NCI-H345 (cell line): ENCODE data around the gene KERA.
"Not testable (repeated sequence)": the region's sequence is repeated elsewhere in the genome, so short reads cannot be mapped to it uniquely, and the experiment has no call there.

Source experiments
- DNase-seq: peaks from one replicate; lab custom pipeline; 2025; lab: John Stamatoyannopoulos, UW

KERA gene

GRCh38 chr12:91057368-91058165 is at the start of gene KERA:
KERA (minus strand) TSS chr12:91058024; CDS start chr12:91056281, 1,743 bp downstream.
- no peak for DNase-seq

- no peak for DNase-seq
Measured at GRCh38 chr12:91106283-91106682, 48.5 kb upstream of the KERA start.

- no peak for DNase-seq
Measured at GRCh38 chr12:91105807-91106206, 48.0 kb upstream of the KERA start.

GRCh38 chr12:91104812-91105466 is 47.1 kb upstream of the KERA start:
- no peak for DNase-seq

- no peak for DNase-seq
Measured at GRCh38 chr12:91103624-91104023, 45.8 kb upstream of the KERA start.

GRCh38 chr12:91103101-91103500 is 45.3 kb upstream of the KERA start:
- DNase-seq, result no peak

- DNase-seq, result no peak
Measured at GRCh38 chr12:91100906-91101305, 43.1 kb upstream of the KERA start.

GRCh38 chr12:91099836-91100235 is 42.0 kb upstream of the KERA start:
- no peak for DNase-seq

- no peak for DNase-seq
Measured at GRCh38 chr12:91099341-91099740, 41.5 kb upstream of the KERA start.

- DNase-seq, result no peak
Measured at GRCh38 chr12:91098941-91099340, 41.1 kb upstream of the KERA start.

- DNase-seq, result no peak
Measured at GRCh38 chr12:91098461-91098860, 40.6 kb upstream of the KERA start.

GRCh38 chr12:91094957-91095356 is 37.1 kb upstream of the KERA start:
- no peak for DNase-seq

- DNase-seq, result no peak
Measured at GRCh38 chr12:91094032-91094662, 36.3 kb upstream of the KERA start.

GRCh38 chr12:91093341-91093740 is 35.5 kb upstream of the KERA start:
- no peak for DNase-seq

- DNase-seq, result no peak
Measured at GRCh38 chr12:91091916-91092715, 34.3 kb upstream of the KERA start.

GRCh38 chr12:91089953-91090352 is 32.1 kb upstream of the KERA start:
- not testable (repeated sequence) for DNase-seq

- DNase-seq, result no peak
Measured at GRCh38 chr12:91080041-91080440, 22.2 kb upstream of the KERA start.

GRCh38 chr12:91078501-91078900 is 20.7 kb upstream of the KERA start:
- no peak for DNase-seq

- DNase-seq, result no peak
Measured at GRCh38 chr12:91077228-91077954, 19.6 kb upstream of the KERA start.

GRCh38 chr12:91074851-91075250 is 17.0 kb upstream of the KERA start:
- peak; percentile 8 for DNase-seq

GRCh38 chr12:91074154-91074709 is 16.4 kb upstream of the KERA start:
- DNase-seq, result no peak
